ENCODE data around the gene HPS3. TPM values are rescaled to one million over a fixed set of nuclear protein-coding genes. Genes with fewer than 3 reads are reported as not detected.

The HPS3 gene
- total RNA-seq, 1 experiment from 2014 or later, result 20.9 TPM

- Histone ChIP-seq H3K4me1 (no peaks in the 10 kb centered on the region), H3K36me3 (ENCODE audit: control insufficient read depth, insufficient read depth, low read length) (no peaks in the 10 kb centered on the region; the same call in 1 of the 2 replicates), H3K4me3 (ENCODE audit: low read depth, low read length) (no peak overlapping the region), H3K9me3 (no peaks in the 10 kb centered on the region), H3K27me3 (replicated peaks; ENCODE audit: control insufficient read depth, insufficient read depth, low read length) (no peaks in the 10 kb centered on the region)
- H3K4me3 Mint-ChIP-seq (ENCODE audit: unreplicated experiment), result no peak overlapping the region
- no peaks in the 10 kb centered on the region for H3K9me3 Mint-ChIP-seq (ENCODE audit: unreplicated experiment)
- DNase-seq, result no peak
- no peak for TF ChIP-seq CTCF (IDR thresholded peaks at IDR 0.05; ENCODE audit: insufficient read depth in 1 of 2, low read depth in 1 of 2, low read length in 1 of 2, severe bottlenecking in 1 of 2, unreplicated experiment in 1 of 2)
- no peaks in the 10 kb centered on the region for H3K27me3 Mint-ChIP-seq (ENCODE audit: insufficient read depth, unreplicated experiment)
- H3K27ac Mint-ChIP-seq (ENCODE audit: unreplicated experiment), result no peak overlapping the region
- peaks cover 22% of the 10 kb centered on the region for H3K36me3 Mint-ChIP-seq (ENCODE audit: insufficient read depth, unreplicated experiment)
- BruUV-seq (replicated peaks), result no TSS peak
- intact Hi-C loops (cut with micrococcal nuclease; ENCODE audit: unreplicated experiment), result no loop called here
- no peaks in the 10 kb centered on the region for H3K4me1 Mint-ChIP-seq (ENCODE audit: low read depth, unreplicated experiment)
- ChIA-PET CTCF (no interaction called here), POLR2A (no interaction called here)
These were observed 21.0 kb downstream of the HPS3 start for GRCh38 chr3:149150436-149150835.

GRCh38 chr3:149151843-149152242, 22.4 kb downstream of the HPS3 start:
- intact Hi-C loops (cut with micrococcal nuclease; ENCODE audit: unreplicated experiment), result no loop called here
- Mint-ChIP-seq H3K36me3 (ENCODE audit: insufficient read depth, unreplicated experiment) (peaks cover 22% of the 10 kb centered on the region), H3K27me3 (ENCODE audit: insufficient read depth, unreplicated experiment) (no peaks in the 10 kb centered on the region), H3K27ac (ENCODE audit: unreplicated experiment) (no peak overlapping the region), H3K4me3 (ENCODE audit: unreplicated experiment) (no peak overlapping the region), H3K4me1 (ENCODE audit: low read depth, unreplicated experiment) (no peaks in the 10 kb centered on the region), H3K9me3 (ENCODE audit: unreplicated experiment) (no peaks in the 10 kb centered on the region)
- CTCF ChIA-PET, result no interaction called here
- POLR2A ChIA-PET, result no interaction called here
- Histone ChIP-seq H3K27me3 (replicated peaks; ENCODE audit: control insufficient read depth, insufficient read depth, low read length) (no peaks in the 10 kb centered on the region), H3K4me3 (ENCODE audit: low read depth, low read length) (no peak overlapping the region), H3K36me3 (ENCODE audit: control insufficient read depth, insufficient read depth, low read length) (no peaks in the 10 kb centered on the region), H3K4me1 (no peaks in the 10 kb centered on the region), H3K9me3 (no peaks in the 10 kb centered on the region)
- no peak for TF ChIP-seq CTCF (IDR thresholded peaks at IDR 0.05; ENCODE audit: insufficient read depth in 1 of 2, low read depth in 1 of 2, low read length in 1 of 2, severe bottlenecking in 1 of 2, unreplicated experiment in 1 of 2)
- no peak for DNase-seq
- no TSS peak for BruUV-seq (replicated peaks)

- Histone ChIP-seq H3K4me1 (no peaks in the 10 kb centered on the region), H3K4me3 (ENCODE audit: low read depth, low read length) (no peak overlapping the region), H3K36me3 (ENCODE audit: control insufficient read depth, insufficient read depth, low read length) (no peaks in the 10 kb centered on the region), H3K9me3 (no peaks in the 10 kb centered on the region), H3K27me3 (replicated peaks; ENCODE audit: control insufficient read depth, insufficient read depth, low read length) (no peaks in the 10 kb centered on the region)
- peaks cover 22% of the 10 kb centered on the region for H3K36me3 Mint-ChIP-seq (ENCODE audit: insufficient read depth, unreplicated experiment)
- intact Hi-C loops (cut with micrococcal nuclease; ENCODE audit: unreplicated experiment), result no loop called here
- H3K27me3 Mint-ChIP-seq (ENCODE audit: insufficient read depth, unreplicated experiment), result no peaks in the 10 kb centered on the region
- DNase-seq, result no peak
- ChIA-PET POLR2A (no interaction called here), CTCF (no interaction called here)
- no peaks in the 10 kb centered on the region for H3K4me1 Mint-ChIP-seq (ENCODE audit: low read depth, unreplicated experiment)
- TF ChIP-seq CTCF (IDR thresholded peaks at IDR 0.05; ENCODE audit: insufficient read depth in 1 of 2, low read depth in 1 of 2, low read length in 1 of 2, severe bottlenecking in 1 of 2, unreplicated experiment in 1 of 2), result no peak
- H3K27ac Mint-ChIP-seq (ENCODE audit: unreplicated experiment), result no peak overlapping the region
- no TSS peak for BruUV-seq (replicated peaks)
- H3K9me3 Mint-ChIP-seq (ENCODE audit: unreplicated experiment), result no peaks in the 10 kb centered on the region
- H3K4me3 Mint-ChIP-seq (ENCODE audit: unreplicated experiment), result no peak overlapping the region
These were observed 23.0 kb downstream of the HPS3 start for GRCh38 chr3:149152420-149152819.
